Retinal pigment epithelial cell (primary cell): ENCODE data around the gene ATP5PB.

ENCODE experiments used
- DNase-seq: peaks from one replicate; pipeline ENCODE4 v3.0.0-alpha.2; 2010; ENCODE audit warnings: low read depth
- H3K4me3 ChIP-seq: 2 replicates; pipeline ENCODE4 v1.5.1; 2011; ENCODE audit warnings: mild to moderate bottlenecking, low read length, control low read depth, moderate library complexity
- TF ChIP-seq, protein P1 (sequence below): conservative IDR thresholded peaks from 2 replicates; pipeline ENCODE4 v1.5.1; 2011; ENCODE audit warnings: low read depth, low read length, control low read depth, inconsistent platforms

Gene ATP5PB

DNA sequence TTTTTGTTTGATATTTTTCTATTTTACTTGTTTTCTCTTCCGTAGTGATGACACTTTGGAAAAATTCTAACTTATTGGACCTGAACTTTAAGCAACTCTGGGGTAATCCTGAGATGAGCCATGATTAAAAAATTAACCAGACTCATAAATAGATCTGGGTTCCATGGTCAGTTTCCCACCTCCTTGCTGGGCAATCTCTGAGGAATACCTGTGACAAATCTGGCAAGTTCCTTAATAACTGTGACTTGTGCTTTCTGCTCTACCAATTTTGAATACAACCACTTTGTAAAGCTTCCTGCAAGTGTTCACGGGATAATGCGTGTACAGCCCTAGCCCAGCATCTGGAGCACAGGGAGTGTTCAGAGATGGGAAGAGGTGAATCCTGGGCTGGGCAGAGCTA, 25.0 kb upstream of the ATP5PB start:
- TF ChIP-seq, protein P1, sequence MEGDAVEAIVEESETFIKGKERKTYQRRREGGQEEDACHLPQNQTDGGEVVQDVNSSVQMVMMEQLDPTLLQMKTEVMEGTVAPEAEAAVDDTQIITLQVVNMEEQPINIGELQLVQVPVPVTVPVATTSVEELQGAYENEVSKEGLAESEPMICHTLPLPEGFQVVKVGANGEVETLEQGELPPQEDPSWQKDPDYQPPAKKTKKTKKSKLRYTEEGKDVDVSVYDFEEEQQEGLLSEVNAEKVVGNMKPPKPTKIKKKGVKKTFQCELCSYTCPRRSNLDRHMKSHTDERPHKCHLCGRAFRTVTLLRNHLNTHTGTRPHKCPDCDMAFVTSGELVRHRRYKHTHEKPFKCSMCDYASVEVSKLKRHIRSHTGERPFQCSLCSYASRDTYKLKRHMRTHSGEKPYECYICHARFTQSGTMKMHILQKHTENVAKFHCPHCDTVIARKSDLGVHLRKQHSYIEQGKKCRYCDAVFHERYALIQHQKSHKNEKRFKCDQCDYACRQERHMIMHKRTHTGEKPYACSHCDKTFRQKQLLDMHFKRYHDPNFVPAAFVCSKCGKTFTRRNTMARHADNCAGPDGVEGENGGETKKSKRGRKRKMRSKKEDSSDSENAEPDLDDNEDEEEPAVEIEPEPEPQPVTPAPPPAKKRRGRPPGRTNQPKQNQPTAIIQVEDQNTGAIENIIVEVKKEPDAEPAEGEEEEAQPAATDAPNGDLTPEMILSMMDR, result no peak
- no peak for DNase-seq
- no peak overlapping the region for H3K4me3 ChIP-seq

DNA sequence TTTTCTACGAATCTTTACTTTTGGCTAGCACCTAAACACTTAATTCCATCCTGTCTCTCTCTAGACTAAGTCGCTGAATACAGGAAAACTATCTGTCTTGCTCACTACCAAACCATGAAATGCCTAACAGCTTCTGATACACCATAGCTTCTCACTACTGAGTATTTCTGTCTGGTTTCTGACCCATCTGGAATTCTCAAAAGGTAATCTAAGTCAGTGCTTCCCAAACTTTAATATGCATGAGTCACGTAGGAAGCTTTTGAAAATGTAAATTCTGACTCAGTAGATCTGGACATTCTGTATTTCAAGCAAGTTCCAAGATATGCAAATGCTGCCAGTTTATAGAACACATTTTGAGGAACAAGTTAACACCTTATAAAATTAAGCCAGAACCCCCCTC, 12.5 kb upstream of the ATP5PB start:
- no peak overlapping the region for H3K4me3 ChIP-seq
- TF ChIP-seq, protein P1, result no peak
- DNase-seq, result no peak

DNA sequence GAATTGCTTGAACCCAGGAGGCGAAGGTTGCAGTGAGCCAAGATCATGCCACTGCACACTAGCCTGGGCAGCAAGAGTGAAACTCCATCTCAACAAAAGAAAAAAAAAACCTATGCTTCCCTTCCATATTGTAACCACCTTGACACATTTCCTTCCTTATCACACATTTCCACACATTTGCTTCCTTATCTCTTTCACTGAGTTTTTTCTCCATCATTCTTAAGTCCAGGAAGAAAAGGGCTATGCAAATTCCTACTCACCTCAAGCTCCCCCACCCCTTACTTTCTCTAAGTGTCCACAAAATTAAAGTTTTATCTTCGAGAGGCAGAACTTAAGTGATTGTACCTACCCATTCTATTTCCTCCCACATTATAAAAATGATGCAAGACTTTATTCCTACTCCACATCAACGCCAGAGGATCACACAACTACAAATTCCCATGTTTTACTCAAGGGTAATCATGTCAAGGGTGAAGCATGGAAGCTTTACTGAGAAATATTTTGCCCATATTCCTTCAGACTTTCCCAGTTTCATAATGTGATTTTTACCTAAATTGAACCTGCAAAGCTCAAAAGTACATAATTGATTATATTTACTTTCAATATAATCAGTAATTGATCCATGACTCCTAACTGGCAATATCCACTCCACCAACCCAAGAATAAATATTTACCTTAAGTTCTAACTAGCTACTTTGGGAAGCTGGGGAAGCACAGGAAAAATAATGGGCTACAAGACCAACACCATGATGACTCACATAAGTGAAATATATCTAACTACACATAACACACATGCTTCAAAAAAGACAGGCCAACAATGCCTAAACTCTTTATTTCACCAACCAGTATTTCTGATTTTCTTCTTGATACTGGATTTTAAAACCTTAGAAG, 9.6 kb upstream of the ATP5PB start:
- DNase-seq, result no peak
- H3K4me3 ChIP-seq, result no peak overlapping the region
- TF ChIP-seq, protein P1, result no peak

DNA sequence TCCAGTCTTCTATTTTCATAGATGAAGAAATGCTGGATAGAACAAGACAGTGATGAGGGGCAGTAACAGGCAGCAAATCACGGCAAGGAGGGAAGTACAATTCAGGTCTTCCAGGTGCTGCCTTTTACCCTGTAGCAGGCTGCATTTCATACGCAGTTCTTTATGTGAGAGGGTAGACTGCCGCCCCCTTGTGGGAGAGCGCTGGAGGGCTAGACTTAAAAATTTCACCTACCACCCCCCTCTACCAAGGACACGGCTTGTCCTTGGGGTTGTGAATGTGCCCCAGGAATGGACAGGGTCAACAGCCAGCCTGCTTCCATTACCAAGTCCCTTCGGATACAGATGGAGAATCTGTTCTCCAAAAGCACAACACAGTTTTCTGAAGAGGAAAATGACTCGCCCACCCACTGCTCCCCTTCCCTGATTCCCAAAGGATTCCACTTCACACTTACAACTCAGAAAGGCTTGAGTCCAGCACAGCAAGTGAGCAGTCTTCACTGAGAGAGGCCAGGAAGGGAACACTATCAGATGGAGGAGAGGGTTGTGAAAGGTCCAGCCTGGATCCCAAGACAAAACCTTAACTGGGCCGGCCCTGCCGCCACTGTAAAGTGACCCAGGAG, 7.6 kb upstream of the ATP5PB start:
- DNase-seq, result no peak
- H3K4me3 ChIP-seq, result no peak overlapping the region
- TF ChIP-seq, protein P1, result peak; percentile 68

DNA sequence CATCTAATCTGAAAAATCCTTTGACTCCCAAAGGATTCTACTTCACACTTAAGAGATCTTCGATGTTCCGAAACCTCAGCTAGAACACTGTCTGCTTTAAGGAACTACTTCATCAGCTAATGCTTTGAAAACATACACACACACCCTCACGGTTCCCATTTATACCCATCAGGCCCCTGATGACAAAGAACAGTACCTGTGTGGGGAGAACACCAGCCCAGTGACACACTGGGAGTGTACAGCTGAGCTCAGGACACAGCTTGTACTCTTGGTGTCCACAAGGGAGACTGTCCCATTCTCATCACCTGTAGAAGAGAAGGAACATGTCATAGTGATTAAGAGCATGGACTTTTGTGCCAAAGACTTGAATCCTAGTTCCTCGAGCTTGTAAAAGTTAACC, 6.8 kb upstream of the ATP5PB start:
- no peak for DNase-seq
- TF ChIP-seq, protein P1, result no peak

DNA sequence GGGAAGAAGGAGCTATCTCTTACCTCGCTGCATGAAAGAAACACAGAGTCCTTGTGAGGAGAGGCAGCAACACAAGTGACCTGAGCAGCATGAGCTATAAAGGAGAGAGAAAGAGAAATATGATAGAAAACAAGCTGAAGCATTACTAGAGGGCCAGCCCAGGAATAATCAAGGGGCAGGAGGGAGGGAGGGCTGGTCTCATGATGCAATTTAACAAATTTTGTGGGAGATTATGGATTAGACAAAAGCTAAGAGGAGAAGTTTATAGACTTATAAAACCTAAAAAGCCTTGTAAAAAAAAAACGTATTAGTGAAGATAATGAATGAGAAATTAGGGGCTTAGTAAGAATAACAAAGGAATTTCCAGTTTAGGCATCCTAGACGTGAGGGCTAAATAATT, 5.2 kb upstream of the ATP5PB start:
- no peak for DNase-seq
- TF ChIP-seq, protein P1, result no peak
- no peak overlapping the region for H3K4me3 ChIP-seq

More for the DNA sequence above, 6.8 kb upstream of the ATP5PB start:
- H3K4me3 ChIP-seq, result no peak overlapping the region

DNA sequence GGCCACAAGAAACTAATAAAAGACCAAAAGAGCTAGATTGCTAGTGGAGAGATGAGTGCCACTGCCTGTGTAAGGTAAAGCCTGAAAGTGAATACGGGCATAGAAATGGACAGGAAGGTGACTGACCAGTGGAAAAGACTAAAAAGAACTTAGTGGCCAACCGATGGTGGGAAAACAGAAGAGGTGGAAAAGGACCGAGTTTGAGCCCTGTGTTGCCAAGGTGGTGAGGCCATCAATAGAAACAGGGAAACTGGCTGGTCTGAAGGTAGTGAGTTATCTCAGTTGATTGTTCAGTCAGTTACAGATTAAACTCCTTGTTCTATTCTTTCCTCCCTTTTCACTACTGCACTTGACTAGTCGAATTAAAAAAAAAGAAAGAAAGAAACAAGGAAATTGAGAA, 2.7 kb upstream of the ATP5PB start:
- no peak overlapping the region for H3K4me3 ChIP-seq
- DNase-seq, result no peak
- TF ChIP-seq, protein P1, result no peak
